HepG2 (cell line): ENCODE data around the gene GEMIN2.

ENCODE experiments used
- EZH2 ChIP-seq: conservative IDR thresholded peaks from 2 replicates; pipeline ENCODE4 v1.6.1; 2012; ENCODE audit warnings: mild to moderate bottlenecking, low read depth, low read length, moderate library complexity
- MYNN ChIP-seq: sonication (generic); formaldehyde crosslinking; IDR thresholded peaks from 2 replicates; pipeline ENCODE4 v1.4.0; 2020; ENCODE audit warnings: mild to moderate bottlenecking, low read depth, missing genetic modification reagents
- SALL1 ChIP-seq: sonication (generic); formaldehyde crosslinking; IDR thresholded peaks from 2 replicates; pipeline ENCODE4 v1.8.0; 2022; ENCODE audit warnings: mild to moderate bottlenecking, missing genetic modification reagents
- SMAD1 ChIP-seq: sonication (generic); formaldehyde crosslinking; IDR thresholded peaks from 2 replicates; pipeline ENCODE4 v1.4.0; 2020; ENCODE audit warnings: missing genetic modification reagents, low read depth, mild to moderate bottlenecking, borderline replicate concordance
- SRY ChIP-seq: sonication (generic); formaldehyde crosslinking; IDR thresholded peaks from 2 replicates; pipeline ENCODE4 v1.8.0; 2022; ENCODE audit warnings: mild to moderate bottlenecking, missing genetic modification reagents
- TCF7 ChIP-seq: sonication (generic); IDR thresholded peaks from 2 replicates; pipeline ENCODE4 v1.6.1; 2016; ENCODE audit warnings: antibody characterized with exemption, low read depth
- TFAP4 ChIP-seq: sonication (generic); IDR thresholded peaks from 2 replicates; pipeline ENCODE4 v1.6.1; 2016; ENCODE audit warnings: low read depth, borderline replicate concordance
- TRIM24 ChIP-seq: sonication (generic); formaldehyde crosslinking; IDR thresholded peaks from 2 replicates; pipeline ENCODE4 v1.8.0; 2022; ENCODE audit warnings: mild to moderate bottlenecking, missing genetic modification reagents
- ZHX1 ChIP-seq: sonication (generic); formaldehyde crosslinking; IDR thresholded peaks from 2 replicates; pipeline ENCODE4 v1.8.1; 2022; ENCODE audit warnings: low read depth, mild to moderate bottlenecking, missing genetic modification reagents
- ZNF20 ChIP-seq: sonication (generic); formaldehyde crosslinking; IDR thresholded peaks from 2 replicates; pipeline ENCODE4 v1.4.0; 2020; ENCODE audit warnings: mild to moderate bottlenecking, moderate library complexity, missing genetic modification reagents
- ZNF850 ChIP-seq: sonication (generic); formaldehyde crosslinking; conservative IDR thresholded peaks from 2 replicates; pipeline ENCODE4 v1.9.0; 2021; ENCODE audit warnings: mild to moderate bottlenecking, missing genetic modification reagents
- TF ChIP-seq, protein P1 (sequence below): fragments of 450-650 bp; IDR thresholded peaks from 2 replicates; pipeline ENCODE4 v1.6.1; 2017; ENCODE audit warnings: mild to moderate bottlenecking
- TF ChIP-seq, protein P2 (sequence below), 2 experiments: IDR thresholded peaks; 2 replicates each; pipeline ENCODE4 v1.6.1; 2011 to 2012; ENCODE audit warnings: low read length in 2 of 2, borderline replicate concordance in 1 of 2, low read depth in 1 of 2, mild to moderate bottlenecking in 1 of 2, moderate library complexity in 1 of 2

- TF ChIP-seq, protein P1, sequence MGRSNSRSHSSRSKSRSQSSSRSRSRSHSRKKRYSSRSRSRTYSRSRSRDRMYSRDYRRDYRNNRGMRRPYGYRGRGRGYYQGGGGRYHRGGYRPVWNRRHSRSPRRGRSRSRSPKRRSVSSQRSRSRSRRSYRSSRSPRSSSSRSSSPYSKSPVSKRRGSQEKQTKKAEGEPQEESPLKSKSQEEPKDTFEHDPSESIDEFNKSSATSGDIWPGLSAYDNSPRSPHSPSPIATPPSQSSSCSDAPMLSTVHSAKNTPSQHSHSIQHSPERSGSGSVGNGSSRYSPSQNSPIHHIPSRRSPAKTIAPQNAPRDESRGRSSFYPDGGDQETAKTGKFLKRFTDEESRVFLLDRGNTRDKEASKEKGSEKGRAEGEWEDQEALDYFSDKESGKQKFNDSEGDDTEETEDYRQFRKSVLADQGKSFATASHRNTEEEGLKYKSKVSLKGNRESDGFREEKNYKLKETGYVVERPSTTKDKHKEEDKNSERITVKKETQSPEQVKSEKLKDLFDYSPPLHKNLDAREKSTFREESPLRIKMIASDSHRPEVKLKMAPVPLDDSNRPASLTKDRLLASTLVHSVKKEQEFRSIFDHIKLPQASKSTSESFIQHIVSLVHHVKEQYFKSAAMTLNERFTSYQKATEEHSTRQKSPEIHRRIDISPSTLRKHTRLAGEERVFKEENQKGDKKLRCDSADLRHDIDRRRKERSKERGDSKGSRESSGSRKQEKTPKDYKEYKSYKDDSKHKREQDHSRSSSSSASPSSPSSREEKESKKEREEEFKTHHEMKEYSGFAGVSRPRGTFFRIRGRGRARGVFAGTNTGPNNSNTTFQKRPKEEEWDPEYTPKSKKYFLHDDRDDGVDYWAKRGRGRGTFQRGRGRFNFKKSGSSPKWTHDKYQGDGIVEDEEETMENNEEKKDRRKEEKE: no peak
- TF ChIP-seq, protein P2, sequence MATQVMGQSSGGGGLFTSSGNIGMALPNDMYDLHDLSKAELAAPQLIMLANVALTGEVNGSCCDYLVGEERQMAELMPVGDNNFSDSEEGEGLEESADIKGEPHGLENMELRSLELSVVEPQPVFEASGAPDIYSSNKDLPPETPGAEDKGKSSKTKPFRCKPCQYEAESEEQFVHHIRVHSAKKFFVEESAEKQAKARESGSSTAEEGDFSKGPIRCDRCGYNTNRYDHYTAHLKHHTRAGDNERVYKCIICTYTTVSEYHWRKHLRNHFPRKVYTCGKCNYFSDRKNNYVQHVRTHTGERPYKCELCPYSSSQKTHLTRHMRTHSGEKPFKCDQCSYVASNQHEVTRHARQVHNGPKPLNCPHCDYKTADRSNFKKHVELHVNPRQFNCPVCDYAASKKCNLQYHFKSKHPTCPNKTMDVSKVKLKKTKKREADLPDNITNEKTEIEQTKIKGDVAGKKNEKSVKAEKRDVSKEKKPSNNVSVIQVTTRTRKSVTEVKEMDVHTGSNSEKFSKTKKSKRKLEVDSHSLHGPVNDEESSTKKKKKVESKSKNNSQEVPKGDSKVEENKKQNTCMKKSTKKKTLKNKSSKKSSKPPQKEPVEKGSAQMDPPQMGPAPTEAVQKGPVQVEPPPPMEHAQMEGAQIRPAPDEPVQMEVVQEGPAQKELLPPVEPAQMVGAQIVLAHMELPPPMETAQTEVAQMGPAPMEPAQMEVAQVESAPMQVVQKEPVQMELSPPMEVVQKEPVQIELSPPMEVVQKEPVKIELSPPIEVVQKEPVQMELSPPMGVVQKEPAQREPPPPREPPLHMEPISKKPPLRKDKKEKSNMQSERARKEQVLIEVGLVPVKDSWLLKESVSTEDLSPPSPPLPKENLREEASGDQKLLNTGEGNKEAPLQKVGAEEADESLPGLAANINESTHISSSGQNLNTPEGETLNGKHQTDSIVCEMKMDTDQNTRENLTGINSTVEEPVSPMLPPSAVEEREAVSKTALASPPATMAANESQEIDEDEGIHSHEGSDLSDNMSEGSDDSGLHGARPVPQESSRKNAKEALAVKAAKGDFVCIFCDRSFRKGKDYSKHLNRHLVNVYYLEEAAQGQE (IDR thresholded peaks at IDR 0.05; ENCODE audit: borderline replicate concordance in 1 of 2, low read depth in 1 of 2, low read length in 2 of 2): peak in 1 of 2 experiments; percentile 85; a peak in 2 of 4 replicates
- TF ChIP-seq SMAD1 (peak; percentile 97), MYNN (CRISPR knock-in tag) (peak; percentile 89; the same call in 1 of the 2 replicates), EZH2 (no peak), TRIM24 (CRISPR knock-in tag) (no peak), ZNF850 (CRISPR knock-in tag) (no peak), TFAP4 (peak; percentile 67), ZNF20 (CRISPR knock-in tag) (peak; percentile 96), SRY (no peak), TCF7 (peak; percentile 36; the same call in 1 of the 2 replicates), ZHX1 (CRISPR knock-in tag) (peak; percentile 96), SALL1 (peak; percentile 92)
These were observed 60.7 kb downstream of the GEMIN2 start, which contains the start of gene PNN for GRCh38 chr14:39174560-39175444.
